NCI-H774 (cell line): Measurements from ENCODE around the gene ICA1.
"Not testable (repeated sequence)": the region's sequence is repeated elsewhere in the genome, so short reads cannot be mapped to it uniquely, and the experiment has no call there.

Experiments used
- DNase-seq: peaks from one replicate; lab custom pipeline; 2025; lab: John Stamatoyannopoulos, UW

The ICA1 gene

GRCh38 chr7:8263048-8263447 lies 1.1 kb upstream of the ICA1 start:
- no peak for DNase-seq

GRCh38 chr7:8260871-8261694 lies 884 bp downstream of the ICA1 start:
- peak; percentile 23 for DNase-seq

GRCh38 chr7:8259586-8260222 lies 2.3 kb downstream of the ICA1 start:
- no peak for DNase-seq

- no peak for DNase-seq
Observed at GRCh38 chr7:8258734-8259133, 3.2 kb downstream of the ICA1 start.

- DNase-seq, result no peak
Observed at GRCh38 chr7:8258166-8258565, 3.8 kb downstream of the ICA1 start.

- no peak for DNase-seq
Observed at GRCh38 chr7:8255680-8256655, 6.0 kb downstream of the ICA1 start.

GRCh38 chr7:8254667-8255066 lies 7.3 kb downstream of the ICA1 start:
- DNase-seq, result peak; percentile 65

GRCh38 chr7:8254215-8254614 lies 7.8 kb downstream of the ICA1 start:
- DNase-seq, result no peak

- no peak for DNase-seq
Observed at GRCh38 chr7:8251195-8251594, 10.8 kb downstream of the ICA1 start.

- no peak for DNase-seq
Observed at GRCh38 chr7:8250547-8250946, 11.4 kb downstream of the ICA1 start.

GRCh38 chr7:8249121-8249520 lies 12.8 kb downstream of the ICA1 start:
- no peak for DNase-seq

- no peak for DNase-seq
Observed at GRCh38 chr7:8246020-8246419, 15.9 kb downstream of the ICA1 start.

GRCh38 chr7:8245032-8245431 lies 16.9 kb downstream of the ICA1 start:
- DNase-seq, result not testable (repeated sequence)

GRCh38 chr7:8243059-8243458 lies 18.9 kb downstream of the ICA1 start:
- DNase-seq, result not testable (repeated sequence)

- DNase-seq, result not testable (repeated sequence)
Observed at GRCh38 chr7:8239702-8240362, 22.1 kb downstream of the ICA1 start.

GRCh38 chr7:8236780-8237407 lies 25.1 kb downstream of the ICA1 start:
- DNase-seq, result no peak

- no peak for DNase-seq
Observed at GRCh38 chr7:8232999-8233847, 28.7 kb downstream of the ICA1 start.

GRCh38 chr7:8229927-8230326 lies 32.0 kb downstream of the ICA1 start:
- DNase-seq, result no peak

- DNase-seq, result no peak
Observed at GRCh38 chr7:8228766-8229674, 32.9 kb downstream of the ICA1 start.
